Measurements from ENCODE around the gene DUSP3. TPM values are rescaled to one million over a fixed set of nuclear protein-coding genes. Genes with fewer than 3 reads are reported as not detected.
"Not testable (repeated sequence)": the region's sequence is repeated elsewhere in the genome, so short reads cannot be mapped to it uniquely, and the experiment has no call there.

DUSP3 gene
- total RNA-seq, 1 experiment from 2014 or later = 9.5 TPM

GRCh38 chr17:43809121-43809520, 30.3 kb upstream of the DUSP3 start:
- Histone ChIP-seq H3K27me3 (ENCODE audit: low read length) (no peaks in the 10 kb centered on the region), H4K20me1 (ENCODE audit: insufficient read depth, low read depth, low read length) (no peaks in the 10 kb centered on the region), H3K9me3 (ENCODE audit: low read length) (no peaks in the 10 kb centered on the region), H3K4me2 (ENCODE audit: low read depth, low read length, poor library complexity, severe bottlenecking) (no peak overlapping the region), H3K4me1 (ENCODE audit: low read length) (no peaks in the 10 kb centered on the region), H3K27ac (ENCODE audit: low read length) (no peak overlapping the region), H2AFZ (ENCODE audit: low read length) (no peak overlapping the region), H3K79me2 (ENCODE audit: low read length) (no peaks in the 10 kb centered on the region), H3K9ac (ENCODE audit: low read length) (no peak overlapping the region), H3K36me3 (ENCODE audit: insufficient read depth, low read length) (no peaks in the 10 kb centered on the region), H3K9me2 (replicated peaks; ENCODE audit: insufficient read depth, low read length) (no peaks in the 10 kb centered on the region), H3K4me3 (ENCODE audit: low read length) (no peak overlapping the region)
- no peak for DNase-seq

- Histone ChIP-seq H3K4me3 (ENCODE audit: low read length) (no peak overlapping the region), H3K36me3 (ENCODE audit: insufficient read depth, low read length) (no peaks in the 10 kb centered on the region), H3K79me2 (ENCODE audit: low read length) (no peaks in the 10 kb centered on the region), H3K4me1 (ENCODE audit: low read length) (no peaks in the 10 kb centered on the region), H3K9me2 (replicated peaks; ENCODE audit: insufficient read depth, low read length) (no peaks in the 10 kb centered on the region), H4K20me1 (ENCODE audit: insufficient read depth, low read depth, low read length) (no peaks in the 10 kb centered on the region), H3K9me3 (ENCODE audit: low read length) (no peaks in the 10 kb centered on the region), H3K27me3 (ENCODE audit: low read length) (no peaks in the 10 kb centered on the region), H3K27ac (ENCODE audit: low read length) (no peak overlapping the region), H2AFZ (ENCODE audit: low read length) (no peak overlapping the region), H3K9ac (ENCODE audit: low read length) (no peak overlapping the region), H3K4me2 (ENCODE audit: low read depth, low read length, poor library complexity, severe bottlenecking) (no peak overlapping the region)
- no peak for DNase-seq
Measured at GRCh38 chr17:43808076-43808475, 29.3 kb upstream of the DUSP3 start.

- Histone ChIP-seq H3K4me2 (ENCODE audit: low read depth, low read length, poor library complexity, severe bottlenecking) (no peak overlapping the region), H2AFZ (ENCODE audit: low read length) (no peak overlapping the region), H4K20me1 (ENCODE audit: insufficient read depth, low read depth, low read length) (no peaks in the 10 kb centered on the region), H3K79me2 (ENCODE audit: low read length) (no peaks in the 10 kb centered on the region), H3K9ac (ENCODE audit: low read length) (no peak overlapping the region), H3K27me3 (ENCODE audit: low read length) (no peaks in the 10 kb centered on the region), H3K4me3 (ENCODE audit: low read length) (no peak overlapping the region), H3K4me1 (ENCODE audit: low read length) (no peaks in the 10 kb centered on the region), H3K9me2 (replicated peaks; ENCODE audit: insufficient read depth, low read length) (no peaks in the 10 kb centered on the region), H3K36me3 (ENCODE audit: insufficient read depth, low read length) (no peaks in the 10 kb centered on the region), H3K27ac (ENCODE audit: low read length) (no peak overlapping the region), H3K9me3 (ENCODE audit: low read length) (no peaks in the 10 kb centered on the region)
- no peak for DNase-seq
Measured at GRCh38 chr17:43805117-43805516, 26.3 kb upstream of the DUSP3 start.

- no peak overlapping the region for H3K4me3 ChIP-seq (ENCODE audit: low read length)
- no peaks in the 10 kb centered on the region for H3K36me3 ChIP-seq (ENCODE audit: insufficient read depth, low read length)
- H3K9ac ChIP-seq (ENCODE audit: low read length) = no peak overlapping the region
- no peaks in the 10 kb centered on the region for H3K4me1 ChIP-seq (ENCODE audit: low read length)
- H3K79me2 ChIP-seq (ENCODE audit: low read length) = no peaks in the 10 kb centered on the region
- H3K9me3 ChIP-seq (ENCODE audit: low read length) = no peaks in the 10 kb centered on the region
- no peak overlapping the region for H2AFZ ChIP-seq (ENCODE audit: low read length)
- H3K27ac ChIP-seq (ENCODE audit: low read length) = no peak overlapping the region
- DNase-seq = no peak
- H3K27me3 ChIP-seq (ENCODE audit: low read length) = no peaks in the 10 kb centered on the region
- H4K20me1 ChIP-seq (ENCODE audit: insufficient read depth, low read depth, low read length) = no peaks in the 10 kb centered on the region
- no peak overlapping the region for H3K4me2 ChIP-seq (ENCODE audit: low read depth, low read length, poor library complexity, severe bottlenecking)
- no peaks in the 10 kb centered on the region for H3K9me2 ChIP-seq (replicated peaks; ENCODE audit: insufficient read depth, low read length)
Measured at GRCh38 chr17:43803758-43804157, 25.0 kb upstream of the DUSP3 start.

GRCh38 chr17:43801844-43802243, 23.1 kb upstream of the DUSP3 start:
- no peak for DNase-seq
- H3K4me2 ChIP-seq (ENCODE audit: low read depth, low read length, poor library complexity, severe bottlenecking) = no peak overlapping the region
- no peak overlapping the region for H3K4me3 ChIP-seq (ENCODE audit: low read length)
- no peaks in the 10 kb centered on the region for H3K79me2 ChIP-seq (ENCODE audit: low read length)
- no peak overlapping the region for H3K27ac ChIP-seq (ENCODE audit: low read length)
- H3K9ac ChIP-seq (ENCODE audit: low read length) = no peak overlapping the region
- no peaks in the 10 kb centered on the region for H3K9me2 ChIP-seq (replicated peaks; ENCODE audit: insufficient read depth, low read length)
- no peaks in the 10 kb centered on the region for H3K36me3 ChIP-seq (ENCODE audit: insufficient read depth, low read length)
- no peaks in the 10 kb centered on the region for H3K4me1 ChIP-seq (ENCODE audit: low read length)
- H2AFZ ChIP-seq (ENCODE audit: low read length) = no peak overlapping the region
- no peaks in the 10 kb centered on the region for H4K20me1 ChIP-seq (ENCODE audit: insufficient read depth, low read depth, low read length)
- H3K27me3 ChIP-seq (ENCODE audit: low read length) = no peaks in the 10 kb centered on the region
- H3K9me3 ChIP-seq (ENCODE audit: low read length) = no peaks in the 10 kb centered on the region

- Histone ChIP-seq H3K36me3 (ENCODE audit: insufficient read depth, low read length) (no peaks in the 10 kb centered on the region), H3K27me3 (ENCODE audit: low read length) (no peaks in the 10 kb centered on the region), H3K9me3 (ENCODE audit: low read length) (no peaks in the 10 kb centered on the region), H3K79me2 (ENCODE audit: low read length) (no peaks in the 10 kb centered on the region), H3K4me3 (ENCODE audit: low read length) (no peak overlapping the region), H3K9me2 (replicated peaks; ENCODE audit: insufficient read depth, low read length) (no peaks in the 10 kb centered on the region), H3K9ac (ENCODE audit: low read length) (no peak overlapping the region), H3K4me2 (ENCODE audit: low read depth, low read length, poor library complexity, severe bottlenecking) (no peak overlapping the region), H3K27ac (ENCODE audit: low read length) (no peak overlapping the region), H2AFZ (ENCODE audit: low read length) (no peak overlapping the region), H3K4me1 (ENCODE audit: low read length) (no peaks in the 10 kb centered on the region), H4K20me1 (ENCODE audit: insufficient read depth, low read depth, low read length) (no peaks in the 10 kb centered on the region)
- no peak for DNase-seq
Measured at GRCh38 chr17:43800736-43801135, 22.0 kb upstream of the DUSP3 start.

GRCh38 chr17:43799047-43799446, 20.3 kb upstream of the DUSP3 start:
- Histone ChIP-seq H3K4me1 (ENCODE audit: low read length) (no peaks in the 10 kb centered on the region), H3K9ac (ENCODE audit: low read length) (no peak overlapping the region), H3K36me3 (ENCODE audit: insufficient read depth, low read length) (no peaks in the 10 kb centered on the region), H3K9me3 (ENCODE audit: low read length) (no peaks in the 10 kb centered on the region), H3K27me3 (ENCODE audit: low read length) (no peaks in the 10 kb centered on the region), H3K9me2 (replicated peaks; ENCODE audit: insufficient read depth, low read length) (no peaks in the 10 kb centered on the region), H3K79me2 (ENCODE audit: low read length) (no peaks in the 10 kb centered on the region), H4K20me1 (ENCODE audit: insufficient read depth, low read depth, low read length) (no peaks in the 10 kb centered on the region), H3K27ac (ENCODE audit: low read length) (no peak overlapping the region), H2AFZ (ENCODE audit: low read length) (no peak overlapping the region), H3K4me2 (ENCODE audit: low read depth, low read length, poor library complexity, severe bottlenecking) (no peak overlapping the region), H3K4me3 (ENCODE audit: low read length) (no peak overlapping the region)
- DNase-seq = no peak

- H3K9me3 ChIP-seq (ENCODE audit: low read length); H3K4me3 ChIP-seq (ENCODE audit: low read length); H3K9me2 ChIP-seq (replicated peaks; ENCODE audit: insufficient read depth, low read length); H3K79me2 ChIP-seq (ENCODE audit: low read length); H3K4me2 ChIP-seq (ENCODE audit: low read depth, low read length, poor library complexity, severe bottlenecking); H3K9ac ChIP-seq (ENCODE audit: low read length); DNase-seq; H4K20me1 ChIP-seq (ENCODE audit: insufficient read depth, low read depth, low read length); H3K4me1 ChIP-seq (ENCODE audit: low read length); H3K36me3 ChIP-seq (ENCODE audit: insufficient read depth, low read length); H3K27me3 ChIP-seq (ENCODE audit: low read length); H3K27ac ChIP-seq (ENCODE audit: low read length); H2AFZ ChIP-seq (ENCODE audit: low read length): not testable (repeated sequence)
Measured at GRCh38 chr17:43798024-43798423, 19.2 kb upstream of the DUSP3 start.

GRCh38 chr17:43792668-43793067, 13.9 kb upstream of the DUSP3 start:
- not testable (repeated sequence) for H2AFZ ChIP-seq (ENCODE audit: low read length); H3K9me3 ChIP-seq (ENCODE audit: low read length); H3K4me3 ChIP-seq (ENCODE audit: low read length); H3K27ac ChIP-seq (ENCODE audit: low read length); H3K9ac ChIP-seq (ENCODE audit: low read length); H3K4me1 ChIP-seq (ENCODE audit: low read length); H3K79me2 ChIP-seq (ENCODE audit: low read length); H3K27me3 ChIP-seq (ENCODE audit: low read length); H3K9me2 ChIP-seq (replicated peaks; ENCODE audit: insufficient read depth, low read length); H3K36me3 ChIP-seq (ENCODE audit: insufficient read depth, low read length); H3K4me2 ChIP-seq (ENCODE audit: low read depth, low read length, poor library complexity, severe bottlenecking); DNase-seq; H4K20me1 ChIP-seq (ENCODE audit: insufficient read depth, low read depth, low read length)

Measured in Karpas-422 (cell line).